Inflammatory macrophage (primary cell): ENCODE measurements around the gene DUXA.
"Not testable (repeated sequence)": the region's sequence is repeated elsewhere in the genome, so short reads cannot be mapped to it uniquely, and the experiment has no call there.

ENCODE experiments used
- DNase-seq, 2 donors: peaks; one replicate each; pipeline ENCODE4 v3.0.0-alpha.2; 2020 to 2022
- total RNA-seq, 18 experiments: gene quantifications; one replicate each; lab custom pipeline; 2026; ENCODE audit warnings: mixed read lengths in 6 of 18, inconsistent platforms in 2 of 18; lab: John Stamatoyannopoulos, UW

DUXA gene
- total RNA-seq, result 0 to 0.06 (median 0) reads per million in 18 experiments

DNA sequence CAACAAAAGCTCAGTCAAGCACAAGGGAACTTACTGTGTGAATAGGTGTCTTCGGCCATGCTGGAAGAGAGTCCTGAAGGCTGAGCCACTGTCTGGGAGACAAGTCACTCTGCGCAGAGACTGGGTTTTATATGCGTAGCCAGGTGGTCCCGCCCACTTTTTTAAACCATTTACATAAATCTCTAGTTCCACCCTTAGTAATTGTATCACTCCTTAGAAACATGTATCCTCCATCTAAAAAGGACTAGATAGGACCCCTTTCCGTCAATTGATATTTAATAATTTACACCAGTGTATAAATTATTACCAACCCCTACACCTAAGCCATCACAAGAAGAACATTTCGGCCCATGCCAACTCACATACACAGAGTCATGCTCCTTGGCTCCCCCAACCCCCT is at the start of gene DUXA:
TSS of gene DUXA (minus strand) at position 101 of the 400 bp plus-strand sequence. CDS start at position 59, 42 bp downstream.
- no peak for DNase-seq

DNA sequence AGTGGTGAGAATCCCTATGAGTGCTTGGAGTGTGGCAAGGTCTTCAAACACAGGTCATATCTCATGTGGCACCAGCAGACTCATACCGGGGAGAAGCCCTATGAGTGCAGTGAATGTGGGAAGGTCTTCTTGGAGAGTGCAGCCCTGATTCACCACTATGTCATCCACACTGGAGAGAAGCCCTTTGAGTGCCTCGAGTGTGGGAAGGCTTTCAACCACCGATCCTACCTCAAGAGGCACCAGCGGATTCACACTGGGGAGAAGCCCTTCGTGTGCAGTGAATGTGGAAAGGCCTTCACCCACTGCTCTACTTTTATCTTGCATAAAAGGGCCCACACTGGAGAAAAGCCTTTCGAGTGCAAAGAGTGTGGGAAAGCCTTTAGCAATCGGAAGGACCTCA is 44.8 kb upstream of the DUXA start:
- DNase-seq, result no peak

DNA sequence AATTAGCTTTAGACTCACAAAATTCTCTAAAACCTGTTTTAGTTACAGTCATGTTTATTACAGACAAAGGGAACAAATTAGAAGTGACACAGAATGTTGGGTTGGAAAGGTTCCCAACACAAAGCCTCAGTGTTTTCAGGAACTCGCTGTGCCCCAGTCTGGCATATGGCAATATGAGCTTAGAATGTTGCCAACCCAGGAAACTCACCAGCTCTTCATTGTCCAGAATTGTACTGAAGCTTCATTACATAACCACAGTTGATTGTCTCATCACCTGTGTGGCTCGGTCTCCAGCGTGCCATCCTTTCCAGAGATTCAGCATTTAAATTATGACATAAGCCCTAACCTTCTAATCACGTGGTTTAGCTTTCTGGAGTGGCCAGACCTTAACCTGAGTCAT is 43.1 kb upstream of the DUXA start:
- no peak for DNase-seq

DNA sequence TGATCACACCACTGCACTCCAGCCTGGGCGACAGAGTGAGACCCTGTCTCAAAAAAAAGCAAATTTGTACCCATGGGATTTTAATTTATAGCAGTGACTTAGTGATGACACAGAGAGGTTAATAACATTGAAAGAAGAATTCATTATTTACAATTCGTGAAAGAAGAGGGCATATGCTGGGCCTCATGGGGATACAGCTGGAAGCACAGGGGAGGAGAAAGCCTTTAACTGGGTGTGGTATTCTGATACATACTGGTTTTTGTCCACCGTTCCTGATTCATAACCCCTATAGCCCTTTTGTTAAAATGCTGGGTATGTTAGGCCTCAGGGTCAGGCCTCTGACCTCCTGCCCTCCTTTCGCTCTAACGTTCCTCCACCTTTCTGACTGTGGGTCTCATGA is 34.9 kb upstream of the DUXA start:
- DNase-seq, result no peak

DNA sequence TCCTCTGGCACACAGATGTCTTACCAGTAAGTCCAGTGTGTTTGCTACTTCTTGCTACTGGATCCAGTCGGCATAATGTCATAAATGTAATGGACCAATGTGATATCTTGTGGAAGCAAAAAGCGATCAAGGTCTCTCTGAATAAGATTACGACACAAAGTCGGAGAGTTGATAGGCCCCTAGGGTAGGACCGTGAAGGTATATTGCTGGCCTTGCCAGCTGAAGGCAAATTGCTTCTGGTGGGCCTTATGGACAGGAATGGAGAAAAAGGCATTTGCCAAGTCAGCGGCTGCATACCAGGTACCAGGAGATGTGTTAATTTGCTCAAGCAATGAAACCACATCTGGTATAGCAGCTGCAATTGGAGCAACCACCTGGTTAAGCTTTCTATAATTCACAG is 30.6 kb upstream of the DUXA start:
- not testable (repeated sequence) for DNase-seq

DNA sequence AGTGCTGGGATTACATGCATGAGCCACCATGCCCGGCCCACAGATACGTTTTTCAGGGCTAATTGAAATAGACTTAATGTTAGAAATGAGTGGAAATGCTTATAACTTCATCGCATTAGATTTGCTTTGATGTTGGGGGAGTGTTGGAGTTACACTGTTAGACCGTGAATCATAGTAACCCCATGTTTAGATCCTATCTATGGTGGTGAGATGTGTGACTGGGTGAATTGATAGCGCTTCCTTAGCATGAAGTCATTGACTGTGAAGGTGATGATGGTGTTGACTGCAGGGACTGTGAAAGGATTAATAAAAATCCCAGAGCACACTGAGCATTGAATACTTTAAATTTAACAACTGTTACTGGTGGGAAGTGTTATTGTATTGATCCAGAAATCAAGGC is 25.7 kb upstream of the DUXA start:
- no peak for DNase-seq

DNA sequence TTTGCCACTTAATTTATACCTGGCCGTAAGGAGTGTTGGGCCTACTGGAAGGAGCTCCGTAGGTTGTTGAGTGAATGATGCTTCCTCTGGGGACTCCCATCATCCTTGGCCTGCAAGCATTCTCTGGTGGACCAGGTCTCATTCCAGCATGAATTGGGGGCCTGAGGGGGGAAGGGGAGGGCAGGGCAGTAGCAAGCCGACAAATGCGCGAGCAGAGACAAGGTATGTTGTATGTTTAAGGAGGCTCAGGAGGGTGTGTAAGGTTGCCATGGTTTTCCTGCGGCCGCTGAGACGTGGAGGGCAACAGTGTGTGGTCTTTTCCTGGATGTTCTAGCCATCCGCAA is 24.8 kb upstream of the DUXA start:
- DNase-seq, result no peak

DNA sequence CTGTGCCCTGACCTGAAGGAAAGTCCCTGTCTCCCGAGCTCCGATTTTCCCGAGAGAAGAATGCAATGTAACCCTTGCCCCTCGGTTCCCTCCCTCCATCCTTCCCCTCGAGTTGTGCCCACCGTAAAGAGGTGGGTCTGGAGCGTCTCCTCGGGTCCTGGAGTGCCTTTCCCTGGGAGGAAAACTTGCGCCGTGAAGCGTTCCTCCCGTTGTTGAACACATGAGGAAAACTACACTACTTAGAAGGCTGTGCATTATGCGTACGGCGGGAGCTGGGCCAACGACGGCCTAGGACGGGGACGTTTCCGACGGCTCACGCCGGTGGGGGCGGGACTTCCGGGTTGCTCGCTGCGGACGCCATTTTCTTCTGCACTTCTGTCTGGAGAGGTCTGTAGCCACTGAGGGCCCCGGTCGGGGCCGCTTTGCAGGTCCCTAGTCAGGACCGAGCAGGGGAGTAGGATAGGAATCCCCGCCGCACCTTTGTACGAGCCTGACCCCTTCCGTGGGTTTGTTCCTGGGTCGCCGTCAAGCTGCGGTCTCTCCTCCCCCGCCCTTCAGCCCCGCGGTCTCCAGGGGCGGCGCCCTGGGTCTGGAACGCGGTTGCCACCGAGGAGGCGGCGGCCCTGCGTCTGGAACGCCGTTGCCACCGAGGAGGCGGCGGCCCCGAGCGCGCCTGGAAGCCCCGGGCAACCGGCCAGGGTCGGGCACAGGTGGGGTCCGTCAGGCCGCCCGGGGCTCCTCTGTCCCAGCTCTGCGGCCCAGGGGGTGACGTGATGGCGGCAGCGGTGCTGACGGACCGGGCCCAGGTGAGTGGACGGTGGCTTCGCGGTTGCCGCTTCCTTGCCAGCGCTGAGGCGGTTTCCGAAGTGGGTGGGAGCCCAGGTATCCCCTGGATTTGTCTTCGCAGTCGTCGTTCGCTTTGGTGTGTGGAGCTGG is 24.1 kb upstream of the DUXA start, which contains the start of gene ZNF264:
TSS of gene ZNF264 (plus strand) at position 360 of the 936 bp plus-strand sequence. CDS start at position 774, 414 bp downstream.
- DNase-seq, result peak; percentile 91 to 92

DNA sequence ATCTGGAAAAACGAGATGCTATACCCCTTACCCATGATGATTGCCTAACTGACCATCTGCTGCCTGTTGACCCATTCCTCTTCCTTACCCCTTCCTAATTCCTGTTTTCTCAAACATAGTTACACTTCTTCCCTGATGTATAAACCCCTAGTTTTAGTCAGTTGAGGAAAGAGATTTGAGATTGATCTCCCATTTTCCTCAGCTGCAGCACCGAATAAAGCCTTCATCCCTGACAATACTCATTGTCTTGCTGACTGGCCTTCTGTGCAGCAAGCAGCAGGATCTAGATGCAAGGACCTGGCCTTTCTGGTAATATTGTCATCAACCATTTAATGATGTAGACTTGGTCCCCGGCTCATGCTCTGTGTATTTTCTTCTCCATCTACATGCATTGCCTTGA is 23.0 kb upstream of the DUXA start:
- DNase-seq, result no peak

DNA sequence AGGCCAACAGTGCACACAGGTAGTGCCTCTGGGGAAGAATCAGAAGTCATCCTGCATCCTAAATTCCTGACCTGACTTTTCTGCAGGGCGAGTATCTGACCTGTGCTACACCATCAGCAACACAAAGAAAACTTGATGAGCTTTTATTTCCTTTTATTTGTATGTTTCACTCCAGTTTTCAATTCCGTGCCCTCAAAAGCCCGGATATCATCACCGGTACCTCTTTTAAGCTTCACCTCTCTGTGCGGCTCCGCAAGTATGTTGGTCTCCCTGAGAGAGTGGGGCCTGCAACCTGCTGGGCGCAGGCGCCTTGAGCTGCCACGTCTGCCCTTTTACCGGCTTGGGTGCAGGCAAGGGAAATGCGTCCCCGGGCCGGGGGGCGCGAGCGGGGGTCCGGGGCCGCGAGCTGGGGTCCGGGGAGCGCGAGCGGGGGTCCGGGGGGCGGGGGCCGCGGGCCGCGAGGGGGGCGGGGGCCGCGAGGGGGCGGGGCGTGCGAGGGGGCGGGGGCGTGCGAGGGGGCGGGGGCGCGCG is 4.3 kb upstream of the DUXA start:
- DNase-seq, result no peak

DNA sequence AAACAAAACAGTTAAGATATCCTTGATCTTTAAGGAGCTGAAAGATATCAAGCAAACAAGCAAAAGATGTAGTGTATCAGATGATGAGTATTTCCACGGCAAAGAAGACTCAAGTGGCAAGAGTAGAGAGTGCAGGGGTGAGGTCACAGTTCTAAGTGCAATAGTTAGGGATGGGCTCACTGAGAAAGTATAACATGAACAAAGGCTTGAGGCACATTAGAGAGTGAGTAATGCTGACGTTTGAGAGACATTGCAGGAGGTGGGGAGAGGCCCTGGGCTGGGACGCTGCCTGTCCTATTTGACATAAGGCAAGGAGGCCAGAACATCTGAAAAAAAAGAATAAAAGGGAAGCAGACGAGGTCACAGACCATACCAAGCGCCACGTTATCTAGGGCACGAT is 1.4 kb downstream of the DUXA start:
- DNase-seq, result no peak

DNA sequence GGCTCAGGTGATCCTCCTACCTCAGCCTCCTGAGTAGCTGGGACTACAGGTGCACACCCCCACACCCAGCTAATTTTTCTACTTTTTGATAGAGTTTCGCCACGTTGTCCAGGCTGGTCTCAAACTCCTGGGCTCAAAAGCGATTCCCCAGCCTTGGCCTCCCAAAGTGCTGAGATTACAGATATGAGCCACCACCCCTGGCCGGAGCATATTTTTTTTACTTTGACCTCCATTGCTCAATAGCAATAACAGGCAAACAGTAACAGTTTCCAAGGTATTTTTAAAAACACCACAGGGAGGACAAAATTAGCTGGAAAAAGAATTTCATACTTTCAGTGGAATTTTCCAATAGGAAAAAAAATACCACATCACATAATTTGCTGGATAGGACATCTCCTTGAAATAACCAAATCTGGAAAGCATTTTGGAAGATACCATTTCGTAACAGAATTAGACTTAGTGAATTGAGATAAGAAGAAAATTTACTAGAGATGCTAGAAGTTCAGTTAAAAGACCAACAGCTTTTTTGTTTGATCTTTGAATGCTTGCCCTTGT is 5.2 kb downstream of the DUXA start:
- DNase-seq, result no peak

DNA sequence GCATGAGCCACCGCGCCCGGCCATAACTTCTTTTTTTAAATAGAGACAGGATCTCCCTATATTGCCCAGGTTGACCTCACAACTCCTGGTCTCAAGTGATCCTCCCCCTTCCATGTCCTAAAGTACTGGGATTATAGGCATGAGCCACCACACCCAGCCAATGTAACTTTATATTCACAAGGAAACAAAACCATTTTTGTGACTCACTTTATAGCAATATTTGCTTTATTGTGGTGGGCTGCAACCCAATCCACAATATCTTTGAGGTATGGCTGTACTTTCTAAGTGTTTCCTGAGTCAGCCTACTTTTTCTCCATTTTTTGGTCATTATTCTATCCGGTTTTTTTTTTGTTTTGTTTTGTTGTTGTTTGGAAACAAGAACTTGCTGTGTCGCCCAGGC is 14.4 kb downstream of the DUXA start:
- DNase-seq, result no peak

DNA sequence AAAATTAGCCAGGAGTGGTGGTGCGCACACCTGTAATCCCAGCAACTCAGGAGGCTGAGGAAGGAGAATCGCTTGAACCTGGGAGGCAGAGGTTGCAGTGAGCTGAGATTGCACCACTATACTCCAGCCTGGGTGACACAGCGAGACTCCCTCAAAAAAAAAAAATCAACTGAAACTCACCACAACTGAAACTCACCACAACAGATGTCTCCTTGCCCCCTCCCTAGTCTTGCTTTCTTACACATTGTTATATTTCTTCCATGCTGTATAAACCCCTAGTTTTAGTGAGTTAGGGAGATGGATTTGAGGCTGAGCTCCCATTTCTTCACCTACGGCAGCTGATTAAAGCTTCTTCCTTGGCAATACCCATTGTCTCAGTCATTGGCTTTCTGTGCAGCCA is 25.6 kb downstream of the DUXA start:
- no peak for DNase-seq

DNA sequence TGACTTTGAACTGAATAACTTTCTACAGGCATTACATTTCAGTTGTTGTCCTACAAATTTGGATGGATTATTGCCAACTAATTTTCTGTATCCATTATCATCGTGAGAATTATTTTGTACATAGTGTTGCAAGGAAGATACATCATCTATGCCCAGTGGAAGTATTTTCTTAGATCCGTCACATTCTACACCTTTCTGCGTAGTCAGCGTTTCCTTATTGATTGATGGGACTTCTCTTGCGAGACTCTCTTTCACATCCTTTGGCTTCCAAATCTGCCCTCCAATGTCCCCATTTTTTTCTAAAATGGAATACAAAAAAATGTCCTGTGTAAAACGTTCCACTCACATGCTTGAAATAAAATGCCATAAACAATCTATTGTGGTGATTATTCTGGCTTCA is 31.5 kb downstream of the DUXA start:
- DNase-seq, result no peak

DNA sequence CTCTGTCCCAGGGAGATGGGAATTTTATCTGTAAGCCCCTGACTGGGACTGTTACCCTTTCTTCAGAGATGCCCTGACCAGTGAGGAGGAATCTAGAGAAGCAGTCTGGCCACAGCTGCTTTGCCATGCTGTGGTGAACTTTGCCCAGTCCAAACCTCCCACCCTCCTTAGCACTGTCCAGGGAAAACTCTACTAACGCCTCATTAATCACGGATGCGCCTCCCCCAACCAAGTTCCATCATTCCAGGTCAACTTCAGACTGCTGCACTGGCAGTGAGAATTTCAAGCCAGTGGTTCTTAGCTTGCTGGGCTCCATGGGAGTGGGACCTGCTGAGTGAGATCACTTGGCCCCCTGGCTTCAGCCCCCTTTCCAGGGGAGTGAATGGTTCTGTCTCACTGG is 39.9 kb downstream of the DUXA start:
- not testable (repeated sequence) for DNase-seq

DNA sequence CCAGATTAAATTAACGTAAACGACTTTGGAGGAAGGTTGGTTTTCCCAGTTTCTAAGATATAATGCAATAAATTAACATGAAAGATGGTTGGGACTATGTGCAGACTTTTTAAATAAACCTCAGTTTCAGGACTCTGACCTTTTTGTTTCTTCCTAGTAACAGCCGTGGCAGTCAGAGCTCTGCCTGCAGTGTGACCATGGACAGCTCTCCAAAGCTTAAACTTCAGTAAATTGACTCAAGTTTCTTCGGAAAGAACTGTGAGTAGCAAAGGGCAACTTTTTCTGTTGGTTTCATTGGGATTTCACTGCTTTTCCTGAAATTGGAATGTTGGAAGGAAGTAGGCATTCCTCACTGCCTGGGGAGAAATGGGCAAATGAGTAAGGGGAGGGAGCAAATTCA is 43.4 kb downstream of the DUXA start:
- DNase-seq, result no peak

DNA sequence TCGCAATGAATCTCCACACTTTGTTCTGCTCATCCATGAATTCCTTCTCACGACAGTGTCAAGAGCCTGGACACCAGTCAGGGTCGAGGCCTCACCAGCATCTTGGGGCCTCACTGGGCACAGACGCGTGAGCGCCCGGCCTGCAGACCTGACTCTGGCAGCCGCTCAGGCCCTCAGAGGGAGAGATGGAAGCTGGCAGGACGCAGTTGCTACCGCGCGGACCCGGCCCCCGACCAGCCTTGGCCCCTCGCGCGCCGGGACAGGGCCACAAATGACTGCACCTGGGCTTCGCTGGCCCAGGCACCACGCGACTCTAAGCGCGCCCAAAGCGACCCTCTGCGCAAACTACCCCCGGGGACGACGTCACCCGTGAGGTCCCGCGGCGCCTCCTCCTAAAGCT is 48.4 kb downstream of the DUXA start:
- no peak for DNase-seq

DNA sequence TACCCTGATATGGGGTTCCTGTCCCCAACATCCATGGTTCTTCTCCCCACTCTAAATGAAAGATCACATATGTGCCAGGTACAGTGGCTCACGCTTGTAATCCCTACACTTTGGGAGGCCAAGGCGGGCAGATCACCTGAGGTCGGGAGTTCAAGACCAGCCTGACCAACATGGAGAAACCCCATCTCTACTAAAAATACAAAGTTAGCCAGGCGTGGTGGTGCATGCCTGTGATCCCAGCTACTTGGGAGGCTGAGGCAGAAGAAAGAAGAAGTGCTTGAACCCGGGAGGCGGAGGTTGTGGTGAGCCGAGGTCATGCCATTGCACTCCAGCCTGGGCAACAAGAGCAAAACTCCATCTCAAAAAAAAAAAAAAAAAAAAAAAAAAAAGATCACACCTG is 53.8 kb downstream of the DUXA start:
- not testable (repeated sequence) for DNase-seq

DNA sequence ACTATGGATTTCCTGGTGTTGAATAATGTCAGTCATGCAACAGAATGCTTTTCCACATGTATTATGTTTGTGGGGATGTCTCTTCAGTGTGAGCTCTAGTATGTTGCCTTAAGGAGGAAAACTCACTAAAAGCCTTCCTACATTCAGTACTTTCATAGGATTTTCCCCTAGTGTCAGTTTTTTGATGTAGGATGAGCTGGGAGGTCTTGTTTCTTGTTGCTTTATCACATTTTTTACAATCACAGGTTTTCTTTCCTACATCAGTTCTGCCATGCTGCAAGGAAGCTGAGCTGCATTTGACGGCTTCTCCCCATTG is 56.0 kb downstream of the DUXA start:
- DNase-seq, result no peak

DNA sequence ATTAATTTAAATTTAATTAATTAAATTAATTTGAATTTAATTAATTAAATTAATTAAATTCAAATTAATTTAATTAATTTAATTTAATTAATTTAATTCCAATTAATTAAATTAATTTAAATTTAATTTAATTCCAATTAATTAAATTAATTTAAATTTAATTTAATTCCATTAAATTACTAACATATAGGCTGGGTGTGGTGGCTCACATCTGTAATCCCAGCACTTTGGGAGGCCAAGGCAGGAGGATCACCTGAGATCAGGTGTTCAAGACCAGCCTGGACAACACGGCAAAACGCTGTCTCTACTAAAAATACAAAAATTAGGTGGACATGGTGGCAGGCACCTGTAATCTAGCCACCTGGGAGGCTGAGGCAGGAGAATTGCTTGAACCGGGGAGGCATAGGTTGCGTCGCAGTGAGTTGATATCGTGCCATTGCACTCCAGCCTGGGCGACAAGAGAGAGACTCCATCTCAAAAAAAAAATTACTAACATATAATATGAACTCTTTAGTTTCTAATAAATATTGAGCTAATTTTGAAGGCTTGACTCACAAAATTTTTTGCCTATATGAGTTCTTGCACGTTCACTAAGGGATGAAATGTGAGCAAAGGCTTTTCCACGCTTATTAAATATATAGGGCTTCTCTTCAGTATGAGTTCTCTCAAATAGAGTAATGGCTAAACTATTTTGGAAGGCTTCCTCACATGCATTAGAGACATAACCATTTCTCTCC is 56.5 kb downstream of the DUXA start:
- no peak for DNase-seq

DNA sequence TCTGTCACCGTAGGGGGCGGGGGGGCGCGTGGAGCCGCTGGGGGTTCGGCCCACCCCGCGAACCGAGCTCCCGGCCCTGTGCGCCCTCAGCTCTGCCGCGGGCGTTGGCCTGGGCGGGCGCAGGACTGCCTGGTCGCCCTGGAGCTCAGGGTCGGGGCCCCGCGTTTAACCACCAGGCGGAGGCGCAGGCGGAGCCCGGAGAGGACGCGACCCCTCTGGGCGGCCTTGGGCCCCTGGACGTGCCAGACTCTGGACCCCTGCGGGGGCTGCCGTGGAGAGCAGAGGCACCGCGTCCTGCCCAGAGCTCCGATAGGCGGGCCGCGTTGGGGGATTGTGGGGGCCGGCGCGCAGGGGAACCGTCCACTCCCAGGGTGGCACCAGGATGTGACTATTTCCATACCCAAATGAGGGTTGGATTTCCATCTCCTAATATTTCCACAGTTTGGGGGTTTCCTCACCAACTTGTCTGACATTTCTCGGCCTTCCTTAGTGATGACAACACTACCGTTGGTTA is 60.5 kb downstream of the DUXA start:
- no peak for DNase-seq
